NCI-H2227 (cell line): ENCODE results near the gene TPSB2.
"Not testable (repeated sequence)": the region's sequence is repeated elsewhere in the genome, so short reads cannot be mapped to it uniquely, and the experiment has no call there.

ENCODE experiments used
- DNase-seq: peaks from one replicate; lab custom pipeline; 2025; ENCODE audit not compliant: unreplicated experiment; lab: John Stamatoyannopoulos, UW

Gene TPSB2

DNA sequence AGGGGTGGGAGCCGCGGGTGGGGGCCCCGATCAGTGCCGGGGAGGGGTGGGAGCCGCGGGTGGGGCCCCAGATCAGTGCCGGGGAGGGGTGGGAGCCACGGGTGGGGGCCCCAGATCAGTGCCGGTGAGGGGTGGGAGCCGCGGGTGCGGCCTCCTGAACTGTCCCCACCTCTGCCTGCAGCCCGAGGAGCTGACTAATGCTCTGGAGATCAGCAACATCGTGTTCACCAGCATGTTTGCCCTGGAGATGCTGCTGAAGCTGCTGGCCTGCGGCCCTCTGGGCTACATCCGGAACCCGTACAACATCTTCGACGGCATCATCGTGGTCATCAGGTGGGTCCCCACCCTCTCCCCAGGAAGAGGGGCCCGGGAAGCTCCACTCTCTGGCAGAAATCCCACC lies 25.1 kb downstream of the TPSB2 start:
- no peak for DNase-seq

DNA sequence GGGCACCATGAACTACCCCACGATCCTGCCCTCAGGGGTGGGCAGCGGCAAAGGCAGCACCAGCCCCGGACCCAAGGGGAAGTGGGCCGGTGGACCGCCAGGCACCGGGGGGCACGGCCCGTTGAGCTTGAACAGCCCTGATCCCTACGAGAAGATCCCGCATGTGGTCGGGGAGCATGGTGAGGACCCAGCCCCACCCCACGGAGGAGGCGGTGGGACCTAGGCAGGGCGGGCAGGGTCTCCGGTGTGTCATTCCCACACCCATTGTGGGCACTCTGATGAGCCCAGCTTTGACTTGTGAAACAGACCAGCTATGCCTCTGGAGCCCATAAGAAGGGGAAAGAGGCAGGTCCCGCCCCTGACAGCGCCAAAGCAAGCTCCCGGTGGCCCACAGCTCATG lies 27.7 kb downstream of the TPSB2 start:
- no peak for DNase-seq

DNA sequence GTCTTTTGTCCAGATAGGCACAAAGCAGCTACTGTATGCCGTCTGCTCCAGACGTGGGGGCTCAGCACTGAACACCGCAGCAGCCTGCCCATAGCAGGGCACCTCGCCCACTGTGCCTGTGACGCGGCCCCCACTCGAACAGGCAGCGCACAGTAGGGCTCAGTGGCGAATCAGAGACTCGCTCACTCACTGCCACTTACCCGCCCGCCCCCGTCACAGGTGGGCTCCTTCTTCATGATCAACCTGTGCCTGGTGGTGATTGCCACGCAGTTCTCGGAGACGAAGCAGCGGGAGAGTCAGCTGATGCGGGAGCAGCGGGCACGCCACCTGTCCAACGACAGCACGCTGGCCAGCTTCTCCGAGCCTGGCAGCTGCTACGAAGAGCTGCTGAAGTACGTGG lies 28.5 kb downstream of the TPSB2 start:
- no peak for DNase-seq

DNA sequence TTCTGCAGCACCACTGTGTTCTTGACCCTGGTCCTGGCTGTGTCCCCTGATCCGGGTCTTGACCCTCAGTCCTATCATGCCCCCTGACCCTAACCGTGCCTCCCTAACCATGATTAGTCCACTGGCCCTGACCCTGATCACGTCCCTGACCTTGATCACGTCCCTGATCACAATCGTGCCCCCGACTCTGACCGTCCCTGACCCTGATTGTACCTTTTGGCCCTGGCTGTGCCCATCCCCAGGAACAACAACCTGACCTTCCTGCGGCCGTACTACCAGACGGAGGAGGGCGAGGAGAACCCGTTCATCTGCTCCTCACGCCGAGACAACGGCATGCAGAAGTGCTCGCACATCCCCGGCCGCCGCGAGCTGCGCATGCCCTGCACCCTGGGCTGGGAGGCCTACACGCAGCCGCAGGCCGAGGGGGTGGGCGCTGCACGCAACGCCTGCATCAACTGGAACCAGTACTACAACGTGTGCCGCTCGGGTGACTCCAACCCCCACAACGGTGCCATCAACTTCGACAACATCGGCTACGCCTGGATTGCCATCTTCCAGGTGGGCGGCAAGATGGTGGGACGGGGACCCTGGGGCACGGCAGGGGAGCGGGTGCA lies 29.9 kb downstream of the TPSB2 start:
- DNase-seq: no peak

DNA sequence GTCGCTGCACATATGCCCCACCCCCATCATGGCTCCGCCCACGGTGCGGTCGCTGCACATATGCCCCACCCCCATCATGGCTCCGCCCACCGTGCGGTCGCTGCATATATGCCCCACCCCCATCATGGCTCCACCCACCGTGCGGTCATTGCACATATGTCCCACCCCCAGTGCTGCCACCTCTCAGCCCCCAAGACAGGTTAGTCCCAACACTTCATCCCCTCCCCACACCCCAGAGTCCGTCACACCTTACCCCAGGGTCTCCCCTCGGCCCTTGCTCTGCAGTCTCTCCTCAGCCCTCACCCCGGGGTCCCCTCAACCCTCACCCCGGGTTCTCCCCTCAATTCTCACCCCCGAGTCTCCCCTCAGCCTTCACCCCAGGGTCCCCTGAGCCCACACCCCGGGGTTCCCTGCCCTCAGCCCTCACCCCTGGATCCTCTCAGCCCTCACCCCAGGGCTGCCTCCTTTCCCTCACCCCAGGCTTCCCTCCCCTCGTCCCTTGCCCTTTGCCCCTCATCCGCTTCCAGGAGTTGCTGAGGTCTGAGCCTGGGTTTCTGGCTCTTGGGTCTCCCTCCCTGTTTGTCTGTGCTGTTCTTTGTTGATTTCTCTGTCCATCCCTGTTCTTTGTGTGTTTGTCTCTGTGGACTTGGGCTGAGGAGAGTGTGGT lies 30.5 kb downstream of the TPSB2 start:
- no peak for DNase-seq

DNA sequence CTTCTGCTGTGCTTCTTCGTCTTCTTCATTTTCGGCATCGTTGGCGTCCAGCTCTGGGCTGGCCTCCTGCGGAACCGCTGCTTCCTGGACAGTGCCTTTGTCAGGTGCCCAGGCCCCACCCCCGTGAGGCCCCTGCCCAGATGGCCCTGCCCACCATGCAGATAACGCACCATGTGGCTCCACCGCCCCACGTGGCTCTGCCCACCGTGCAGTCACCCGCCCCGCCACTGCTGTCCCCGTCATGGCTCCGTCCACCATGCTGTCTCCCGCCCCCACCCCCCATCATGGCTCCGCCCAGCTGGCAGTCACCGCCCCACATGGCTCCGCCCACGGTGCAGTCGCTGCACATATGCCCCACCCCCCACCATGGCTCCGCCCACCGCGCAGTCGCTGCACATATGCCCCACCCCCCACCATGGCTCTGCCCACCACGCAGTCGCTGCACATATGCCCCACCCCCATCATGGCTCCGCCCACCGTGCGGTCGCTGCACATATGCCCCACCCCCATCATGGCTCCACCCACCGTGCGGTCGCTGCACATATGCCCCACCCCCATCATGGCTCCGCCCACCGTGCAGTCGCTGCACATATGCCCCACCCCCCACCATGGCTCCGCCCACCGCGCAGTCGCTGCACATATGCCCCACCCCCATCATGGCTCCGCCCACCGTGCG lies 31.2 kb downstream of the TPSB2 start:
- peak; percentile 55 for DNase-seq

DNA sequence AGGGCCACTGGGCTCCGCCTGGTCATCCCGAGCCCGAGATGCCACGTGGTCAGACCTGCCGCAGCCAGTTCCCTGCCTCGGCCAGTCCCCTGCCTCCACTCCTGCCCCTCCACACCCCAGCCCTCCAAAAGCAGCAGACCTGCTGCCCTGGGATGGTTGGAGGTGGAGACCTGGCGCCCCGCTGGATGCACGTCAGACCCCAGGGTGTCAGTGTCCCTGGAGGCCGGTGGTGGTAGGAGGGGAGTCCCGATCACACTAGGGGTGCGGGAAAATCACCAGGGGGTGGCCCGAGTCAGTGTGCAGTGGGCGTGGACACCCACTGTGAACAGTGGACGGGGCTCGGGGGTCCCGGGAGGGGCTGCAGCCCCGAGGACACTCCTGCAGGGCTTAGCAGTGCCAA lies 31.8 kb downstream of the TPSB2 start:
- DNase-seq: no peak

DNA sequence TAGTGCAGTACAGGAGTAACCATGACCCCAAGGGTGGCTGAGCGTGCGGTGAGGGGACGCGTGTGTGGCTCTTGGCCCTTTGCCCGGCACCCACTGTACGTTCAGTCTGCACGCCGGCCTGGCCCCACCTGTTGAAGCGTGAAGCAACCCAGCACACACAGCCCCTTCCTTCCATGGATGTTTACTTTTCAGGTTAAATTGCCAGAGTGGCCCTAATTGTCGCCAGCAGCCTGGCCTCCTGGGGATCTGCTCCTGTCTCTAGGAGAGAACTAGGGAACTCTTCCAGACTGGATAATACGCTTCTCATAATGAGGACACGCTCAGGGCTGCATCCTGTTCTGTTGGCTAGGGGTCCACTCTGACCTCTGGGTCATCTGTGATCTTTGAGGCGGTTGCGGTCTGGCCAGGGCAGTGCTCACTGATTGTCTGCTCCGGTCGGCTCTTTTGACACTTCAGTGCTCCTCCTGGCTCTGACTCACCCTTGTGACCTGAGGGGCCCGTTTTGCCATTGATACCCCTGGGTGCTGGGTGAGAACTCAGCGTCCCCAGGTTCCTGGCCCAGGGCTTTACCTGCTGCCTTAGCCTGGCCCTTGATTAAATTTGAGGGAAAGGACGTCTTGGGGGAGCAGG lies 32.6 kb downstream of the TPSB2 start:
- no peak for DNase-seq

DNA sequence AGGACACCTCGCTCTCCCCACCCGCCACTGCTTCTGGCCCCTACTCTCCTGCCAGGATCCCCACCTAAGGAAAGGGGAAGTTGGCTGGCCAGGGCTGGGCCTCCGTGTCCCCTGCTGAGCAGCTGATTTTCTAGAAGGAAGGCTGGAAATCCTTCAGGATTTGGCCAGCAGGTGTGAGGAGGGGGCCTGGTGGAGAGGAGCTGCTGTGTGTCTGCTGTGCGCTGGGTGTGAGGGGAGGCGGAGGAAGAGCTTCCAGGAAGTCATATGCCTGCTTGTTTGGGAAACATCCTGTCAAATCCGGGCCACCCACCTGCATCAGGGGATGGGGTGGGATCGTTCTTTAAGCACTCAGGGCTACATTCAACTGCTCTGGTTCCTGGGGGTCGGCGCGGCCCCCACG lies 33.5 kb downstream of the TPSB2 start:
- DNase-seq: no peak

DNA sequence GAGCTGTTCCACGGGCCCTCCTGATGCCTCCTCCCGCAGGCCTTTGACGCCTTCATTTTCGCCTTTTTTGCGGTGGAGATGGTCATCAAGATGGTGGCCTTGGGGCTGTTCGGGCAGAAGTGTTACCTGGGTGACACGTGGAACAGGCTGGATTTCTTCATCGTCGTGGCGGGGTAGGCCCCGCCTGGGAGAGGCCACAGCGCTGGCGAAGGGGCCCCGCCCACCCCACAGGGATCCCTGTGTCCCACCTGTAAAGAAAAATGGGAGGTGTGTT lies 34.7 kb downstream of the TPSB2 start:
- no peak for DNase-seq

DNA sequence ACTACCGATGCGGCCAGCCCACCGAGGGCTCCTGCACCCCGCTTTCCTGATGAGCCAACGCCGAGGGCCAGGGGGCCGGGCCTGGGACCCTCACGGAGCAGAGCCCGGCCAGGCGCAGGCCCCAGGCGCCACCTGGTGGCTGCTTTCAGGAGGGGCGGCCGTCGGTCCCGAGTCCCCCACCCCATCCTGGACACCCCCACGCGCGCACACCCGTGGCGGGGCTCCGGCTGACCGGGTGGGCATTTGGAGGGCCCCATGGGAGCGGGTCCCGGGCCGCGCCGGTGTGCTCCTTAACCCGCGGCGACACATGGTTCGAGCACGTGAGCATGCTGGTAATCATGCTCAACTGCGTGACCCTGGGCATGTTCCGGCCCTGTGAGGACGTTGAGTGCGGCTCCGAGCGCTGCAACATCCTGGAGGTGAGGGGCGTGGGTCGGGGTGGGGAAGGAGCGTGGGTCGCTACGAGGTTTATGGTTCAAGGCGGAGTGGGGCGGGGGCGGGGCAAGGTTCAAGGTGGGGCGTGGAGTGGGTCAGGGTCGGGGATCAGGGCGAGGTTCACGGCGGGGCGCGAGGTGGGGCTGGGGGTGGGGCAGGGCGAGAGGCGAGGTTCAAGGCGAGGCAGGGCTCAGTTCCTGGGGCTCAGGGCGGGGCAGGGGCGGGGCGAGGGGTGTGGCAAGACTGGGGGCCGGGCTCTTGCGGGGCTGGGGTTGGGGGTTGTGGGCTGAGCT lies 35.2 kb downstream of the TPSB2 start:
- DNase-seq: peak; percentile 45

DNA sequence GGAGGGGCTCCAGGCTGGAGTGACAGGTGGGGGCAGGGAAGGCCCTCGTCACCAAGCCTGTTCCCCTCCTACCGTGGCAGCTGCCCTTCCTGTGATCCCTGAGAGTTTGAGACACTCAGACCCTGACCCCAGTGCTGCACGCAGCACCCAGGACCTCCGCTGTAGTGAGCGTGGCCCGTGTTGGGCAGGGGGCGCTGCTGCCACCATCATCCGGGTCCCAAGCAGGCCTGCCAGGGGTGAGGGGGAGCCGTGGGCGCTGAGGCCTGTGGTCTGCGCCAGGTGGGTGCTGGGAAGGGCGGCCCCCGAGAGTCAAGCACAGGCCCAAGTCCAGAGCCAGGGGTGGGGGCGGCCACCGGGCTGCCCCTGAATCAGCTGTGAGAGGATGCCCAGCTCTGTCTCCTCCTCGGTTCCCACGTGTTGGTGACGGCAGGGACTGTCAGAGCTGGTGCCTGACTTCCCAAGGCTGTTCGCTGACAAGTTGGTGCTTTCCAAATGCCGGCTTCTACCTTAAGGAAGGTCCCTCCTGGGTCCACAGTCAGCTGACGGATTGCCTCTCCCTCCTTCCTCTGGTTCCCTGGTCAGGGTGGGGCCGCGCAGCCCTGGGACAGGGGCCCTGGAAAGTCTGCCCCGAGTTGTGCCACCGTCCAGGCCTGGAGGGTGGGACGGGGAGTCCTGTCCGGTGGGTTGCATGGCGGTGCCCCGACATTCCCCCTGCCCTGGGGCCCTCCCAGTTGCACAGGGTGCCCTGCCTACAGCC lies 36.0 kb downstream of the TPSB2 start:
- peak; percentile 41 for DNase-seq

DNA sequence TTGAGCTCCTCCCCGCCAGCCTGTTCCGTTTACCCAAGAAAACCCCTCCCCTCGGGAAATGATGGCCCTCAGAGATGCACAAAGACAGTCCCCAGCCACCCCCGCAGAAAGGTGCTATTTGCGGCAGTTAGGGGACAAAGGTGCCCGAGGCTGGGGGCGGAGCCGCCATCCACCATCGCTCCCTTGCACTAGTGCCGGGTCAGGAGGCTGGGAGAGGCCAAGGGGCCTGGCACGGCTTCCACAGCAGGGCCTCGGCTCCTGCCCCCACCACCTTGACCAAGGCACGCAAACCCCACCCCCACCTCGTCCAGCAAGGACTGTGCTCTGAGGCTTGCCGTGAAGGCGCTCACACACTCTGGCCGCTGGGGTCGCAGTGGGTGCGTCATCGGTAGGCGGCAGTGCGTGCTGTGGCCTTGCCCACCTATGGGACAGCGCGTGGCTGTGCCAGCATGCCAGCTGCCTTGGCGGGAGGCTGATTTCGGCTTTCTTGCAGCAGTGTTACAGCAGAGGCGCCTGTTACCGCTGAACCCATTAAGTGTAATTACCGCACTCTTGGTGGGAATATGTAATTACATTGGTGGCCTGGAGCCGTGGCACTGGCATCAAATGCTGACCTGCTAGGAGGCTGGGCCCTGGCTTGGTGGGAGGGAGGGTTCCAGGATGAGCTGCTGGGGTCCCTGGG lies 36.7 kb downstream of the TPSB2 start:
- DNase-seq: peak; percentile 93

DNA sequence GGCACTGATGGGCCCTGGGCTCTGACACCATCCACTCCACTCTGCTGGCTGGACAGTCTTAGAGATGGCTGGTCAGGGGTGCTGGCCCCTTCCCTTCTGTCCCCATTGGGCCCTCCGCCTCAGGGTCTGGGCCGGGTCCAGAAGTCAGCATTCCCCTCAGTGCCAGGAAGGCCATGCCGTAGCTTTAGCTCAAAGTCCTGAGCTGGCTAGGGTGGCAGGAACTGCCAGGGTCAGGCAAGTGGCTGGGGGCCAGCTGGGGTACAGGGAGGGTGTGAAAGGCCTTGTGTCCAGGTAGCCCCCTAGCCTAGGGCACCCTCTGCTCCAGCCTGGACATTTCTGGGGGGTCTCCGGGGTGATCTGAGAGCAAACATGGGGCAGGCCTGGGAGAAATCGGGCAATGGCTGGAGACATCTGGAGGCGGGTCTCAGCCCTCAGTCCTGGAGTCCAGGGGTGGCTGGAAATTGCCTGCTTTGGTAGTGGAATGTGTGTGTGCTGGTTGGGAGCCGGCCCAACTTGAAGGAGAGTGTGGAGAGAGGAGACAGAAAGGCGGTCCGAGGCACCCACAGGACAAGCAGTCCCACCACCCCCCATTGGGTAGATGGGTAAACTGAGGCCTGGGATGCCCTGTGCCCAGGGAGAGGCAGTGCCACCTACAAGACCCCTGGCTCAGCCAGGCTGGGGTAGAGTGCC lies 37.5 kb downstream of the TPSB2 start:
- DNase-seq: no peak

DNA sequence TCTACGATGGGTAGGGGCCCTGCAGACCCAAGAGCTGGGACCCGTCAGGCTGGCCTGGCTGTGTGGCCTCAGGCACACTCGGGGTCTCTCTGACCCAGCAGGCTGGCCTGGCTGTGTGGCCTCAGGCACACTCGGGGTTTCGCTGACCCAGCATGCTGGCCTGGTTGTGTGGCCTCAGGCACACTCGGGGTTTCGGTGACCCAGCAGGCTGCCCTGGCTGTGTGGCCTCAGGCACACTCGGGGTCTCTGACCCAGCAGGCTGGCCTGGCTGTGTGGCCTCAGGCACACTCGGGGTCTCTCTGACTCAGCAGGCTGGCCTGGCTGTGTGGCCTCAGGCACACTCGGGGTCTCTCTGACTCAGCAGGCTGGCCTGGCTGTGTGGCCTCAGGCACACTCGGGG lies 39.2 kb downstream of the TPSB2 start:
- DNase-seq: not testable (repeated sequence)

DNA sequence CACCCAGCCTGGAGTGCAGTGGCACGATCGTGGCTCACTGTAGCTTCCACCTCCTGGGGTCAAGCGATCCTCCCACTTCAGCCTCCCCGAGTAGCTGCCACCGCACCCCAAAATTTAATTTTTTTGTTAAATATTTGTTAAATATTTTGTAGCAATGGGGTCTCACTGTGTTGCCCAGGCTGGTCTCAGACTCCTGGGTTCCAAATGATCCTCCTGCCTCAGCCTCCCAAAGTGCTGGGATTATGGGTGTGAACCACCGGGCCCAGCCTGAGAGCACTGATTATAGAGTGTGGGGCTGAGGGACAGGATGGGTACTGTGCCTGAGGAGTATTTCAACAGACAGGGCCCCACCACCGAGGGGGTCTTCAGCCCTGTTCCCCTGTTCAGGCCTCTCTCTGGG lies 40.5 kb downstream of the TPSB2 start:
- DNase-seq: no peak

DNA sequence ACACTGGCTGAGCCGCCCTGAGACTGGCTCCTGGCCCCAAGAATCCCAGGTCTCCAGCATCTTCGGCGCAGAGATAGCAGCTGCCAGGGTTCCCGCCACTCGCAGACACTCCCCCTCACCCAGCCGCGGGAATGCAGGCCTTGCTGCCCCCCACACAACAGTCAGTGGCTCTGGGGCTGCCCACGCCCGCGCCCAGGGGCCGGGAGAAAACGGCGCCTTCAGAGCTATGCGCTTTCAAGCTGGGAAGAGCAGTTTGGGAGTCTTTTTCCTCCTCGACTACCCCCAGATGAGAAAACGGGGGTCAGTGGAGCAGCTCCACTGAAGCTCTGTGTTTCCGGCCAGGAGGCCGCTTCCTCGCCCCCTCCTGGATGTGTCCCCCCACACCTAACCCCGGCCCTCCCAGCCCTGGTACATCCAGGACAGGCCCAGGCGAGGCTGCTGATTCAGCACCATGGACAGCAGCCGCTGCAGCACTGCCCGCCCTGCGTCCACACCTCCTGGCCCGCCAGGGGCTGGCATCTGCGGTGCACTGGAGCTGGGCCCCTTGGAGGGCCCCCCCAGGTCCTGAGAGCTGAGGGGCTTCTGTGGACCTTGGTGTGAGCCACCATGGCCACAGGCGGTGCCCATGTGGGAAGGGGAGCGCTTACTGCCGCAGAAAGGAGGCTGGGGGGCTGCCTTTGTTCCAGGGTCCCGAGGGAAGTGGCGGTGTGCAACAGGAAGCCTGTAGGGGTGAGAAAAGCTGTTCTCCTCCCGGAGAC lies 41.4 kb downstream of the TPSB2 start:
- DNase-seq: no peak

DNA sequence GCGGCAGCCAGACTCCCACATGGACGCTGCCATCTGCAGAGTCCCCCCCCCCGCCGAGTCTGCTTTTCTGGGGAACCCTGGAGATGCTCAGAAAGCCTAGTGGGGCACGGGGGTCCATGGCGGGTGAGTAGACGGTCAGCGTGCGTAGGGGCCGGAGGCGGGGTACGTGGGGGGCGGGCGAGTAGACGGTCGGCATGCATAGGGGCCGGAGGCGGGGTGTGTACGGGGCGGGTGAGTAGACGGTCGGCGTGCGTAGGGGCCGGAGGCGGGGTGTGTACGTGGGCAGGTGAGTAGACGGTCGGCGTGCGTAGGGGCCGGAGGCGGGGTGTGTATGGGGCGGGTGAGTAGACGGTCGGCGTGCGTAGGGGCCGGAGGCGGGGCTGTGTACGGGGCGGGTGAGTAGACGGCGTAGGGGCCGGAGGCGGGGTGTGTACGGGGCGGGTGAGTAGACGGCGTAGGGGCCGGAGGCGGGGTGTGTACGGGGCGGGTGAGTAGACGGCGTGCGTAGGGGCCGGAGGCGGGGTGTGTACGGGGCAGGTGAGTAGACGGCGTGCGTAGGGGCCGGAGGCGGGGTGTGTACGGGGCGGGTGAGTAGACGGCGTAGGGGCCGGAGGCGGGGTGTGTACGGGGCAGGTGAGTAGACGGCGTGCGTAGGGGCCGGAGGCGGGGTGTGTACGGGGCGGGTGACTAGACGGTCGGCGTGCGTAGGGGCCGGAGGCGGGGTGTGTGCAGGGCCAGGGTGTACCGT lies 44.4 kb downstream of the TPSB2 start:
- not testable (repeated sequence) for DNase-seq
